ENCODE measurements around the gene LGALSL.

The LGALSL gene

DNA sequence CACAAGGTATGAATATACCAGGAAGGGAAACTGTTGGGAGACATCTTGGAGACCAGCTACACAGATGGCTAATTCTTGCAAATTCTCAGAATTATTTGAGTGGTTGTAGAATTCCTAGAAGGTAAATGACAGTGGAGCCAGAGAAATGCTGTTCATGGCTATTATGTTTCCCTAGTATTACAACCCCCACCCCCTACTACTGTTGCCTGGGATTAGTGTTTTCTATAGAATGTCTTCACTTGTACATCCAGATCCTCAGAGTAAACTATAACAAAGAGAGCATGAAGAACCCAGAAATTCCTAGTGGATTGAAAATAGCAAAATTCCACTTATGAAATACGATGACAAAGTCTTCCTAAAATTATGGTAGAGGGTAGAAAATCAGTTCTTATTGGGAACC lies 15.3 kb downstream of the LGALSL start:
- DNase-seq (ENCODE audit: low read depth) = no peak
- no peak overlapping the region for H3K4me3 ChIP-seq (ENCODE audit: low read depth, low read length)
- TF ChIP-seq, protein P1, sequence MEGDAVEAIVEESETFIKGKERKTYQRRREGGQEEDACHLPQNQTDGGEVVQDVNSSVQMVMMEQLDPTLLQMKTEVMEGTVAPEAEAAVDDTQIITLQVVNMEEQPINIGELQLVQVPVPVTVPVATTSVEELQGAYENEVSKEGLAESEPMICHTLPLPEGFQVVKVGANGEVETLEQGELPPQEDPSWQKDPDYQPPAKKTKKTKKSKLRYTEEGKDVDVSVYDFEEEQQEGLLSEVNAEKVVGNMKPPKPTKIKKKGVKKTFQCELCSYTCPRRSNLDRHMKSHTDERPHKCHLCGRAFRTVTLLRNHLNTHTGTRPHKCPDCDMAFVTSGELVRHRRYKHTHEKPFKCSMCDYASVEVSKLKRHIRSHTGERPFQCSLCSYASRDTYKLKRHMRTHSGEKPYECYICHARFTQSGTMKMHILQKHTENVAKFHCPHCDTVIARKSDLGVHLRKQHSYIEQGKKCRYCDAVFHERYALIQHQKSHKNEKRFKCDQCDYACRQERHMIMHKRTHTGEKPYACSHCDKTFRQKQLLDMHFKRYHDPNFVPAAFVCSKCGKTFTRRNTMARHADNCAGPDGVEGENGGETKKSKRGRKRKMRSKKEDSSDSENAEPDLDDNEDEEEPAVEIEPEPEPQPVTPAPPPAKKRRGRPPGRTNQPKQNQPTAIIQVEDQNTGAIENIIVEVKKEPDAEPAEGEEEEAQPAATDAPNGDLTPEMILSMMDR (conservative IDR thresholded peaks at IDR 0.05; ENCODE audit: low read depth, low read length) = no peak

DNA sequence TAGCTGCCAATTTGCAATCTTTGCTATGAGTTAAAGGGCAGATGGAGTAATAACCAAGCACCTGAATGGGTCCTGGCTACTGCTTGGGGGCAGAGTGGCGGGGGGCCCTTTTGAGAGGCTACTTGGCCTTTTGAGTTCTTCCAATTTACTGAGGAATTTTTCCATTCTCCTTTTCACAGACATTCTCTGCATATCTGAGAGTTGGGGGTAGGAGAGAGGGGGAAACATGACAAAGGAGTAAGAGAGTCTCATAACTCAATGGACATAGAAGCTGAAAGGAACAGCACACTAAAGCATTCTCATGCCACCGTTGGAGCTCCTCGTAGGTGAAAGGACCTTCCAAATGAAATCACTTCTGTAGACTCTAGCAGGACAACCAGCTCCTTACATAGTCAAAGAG lies 16.1 kb downstream of the LGALSL start:
- TF ChIP-seq, protein P1 (conservative IDR thresholded peaks at IDR 0.05; ENCODE audit: low read depth, low read length) = no peak
- no peak for DNase-seq (ENCODE audit: low read depth)
- H3K4me3 ChIP-seq (ENCODE audit: low read depth, low read length) = no peak overlapping the region

DNA sequence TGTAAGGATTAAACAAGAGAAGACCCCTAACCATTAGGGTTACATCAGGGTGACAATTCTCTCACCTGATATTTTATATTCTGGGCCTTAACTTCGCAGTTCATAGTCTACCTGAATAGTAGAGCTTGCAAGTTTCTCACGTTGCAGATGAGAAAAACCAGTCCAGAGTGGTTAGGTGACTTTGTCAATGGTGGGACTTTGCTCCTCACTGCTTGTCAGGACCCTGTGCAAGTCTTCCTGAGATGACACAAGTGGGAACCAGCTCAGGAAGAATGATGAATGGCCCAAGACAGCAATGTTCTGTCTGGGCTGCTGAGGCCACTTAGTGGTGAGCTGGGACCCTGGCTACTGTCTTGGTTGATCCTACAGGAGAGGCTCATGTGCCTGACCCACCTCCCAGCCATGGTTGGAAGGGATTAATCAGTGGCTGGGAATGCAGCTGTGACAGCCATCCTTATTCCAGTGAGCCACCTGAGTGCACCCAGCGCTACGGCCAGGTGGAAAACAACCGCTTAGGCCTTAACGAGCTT lies 16.9 kb downstream of the LGALSL start:
- no peak for DNase-seq (ENCODE audit: low read depth)
- TF ChIP-seq, protein P1 (conservative IDR thresholded peaks at IDR 0.05; ENCODE audit: low read depth, low read length) = no peak
- no peak overlapping the region for H3K4me3 ChIP-seq (ENCODE audit: low read depth, low read length)

DNA sequence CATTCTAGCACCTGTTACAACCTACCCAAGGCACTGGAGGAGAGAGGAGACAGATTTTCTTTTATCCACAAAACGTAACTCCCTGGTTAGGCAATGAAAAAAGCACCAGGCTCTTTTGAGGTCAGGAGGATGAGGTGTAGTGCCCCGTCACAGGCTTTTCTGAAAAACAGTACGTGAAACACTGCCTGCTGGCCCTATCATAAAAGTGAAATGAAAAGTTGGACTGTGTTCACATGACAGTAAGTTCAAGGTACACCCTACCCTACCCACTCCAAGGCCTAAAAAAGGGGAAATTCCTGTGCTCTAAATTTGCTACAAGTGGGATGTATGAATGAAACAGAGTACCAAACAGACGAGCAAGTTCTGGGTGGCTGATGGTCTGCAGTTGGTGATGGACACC lies 17.6 kb downstream of the LGALSL start:
- TF ChIP-seq, protein P1 (conservative IDR thresholded peaks at IDR 0.05; ENCODE audit: low read depth, low read length) = no peak
- no peak for DNase-seq (ENCODE audit: low read depth)
- H3K4me3 ChIP-seq (ENCODE audit: low read depth, low read length) = no peak overlapping the region

- TF ChIP-seq, protein P1 (conservative IDR thresholded peaks at IDR 0.05; ENCODE audit: low read depth, low read length) = no peak
- no peak overlapping the region for H3K4me3 ChIP-seq (ENCODE audit: low read depth, low read length)
- no peak for DNase-seq (ENCODE audit: low read depth)
Observed at GRCh38 chr2:64472881-64473280, 18.9 kb downstream of the LGALSL start.

GRCh38 chr2:64474121-64474571 lies 20.2 kb downstream of the LGALSL start:
- TF ChIP-seq, protein P1 (conservative IDR thresholded peaks at IDR 0.05; ENCODE audit: low read depth, low read length) = no peak
- no peak for DNase-seq (ENCODE audit: low read depth)
- no peak overlapping the region for H3K4me3 ChIP-seq (ENCODE audit: low read depth, low read length)

DNA sequence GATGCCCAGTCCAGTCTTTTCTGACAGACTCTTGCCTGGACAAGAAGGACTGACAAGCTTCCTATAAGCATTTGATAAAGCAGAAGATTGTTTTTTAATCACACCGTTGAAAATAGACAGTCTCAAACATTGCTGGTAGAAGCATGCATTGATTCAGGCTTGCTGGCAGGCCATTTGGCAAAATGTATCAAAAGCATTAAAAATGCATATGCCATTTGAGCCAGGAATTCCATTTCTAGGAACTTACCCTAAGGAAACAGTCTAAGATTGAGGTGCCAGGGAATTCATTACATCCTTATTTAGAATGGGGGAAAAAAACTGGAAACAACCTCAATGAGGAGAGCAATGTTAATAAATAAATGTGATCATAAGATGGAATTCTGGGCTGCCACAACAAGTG lies 20.7 kb downstream of the LGALSL start:
- TF ChIP-seq, protein P1 (conservative IDR thresholded peaks at IDR 0.05; ENCODE audit: low read depth, low read length) = no peak
- no peak overlapping the region for H3K4me3 ChIP-seq (ENCODE audit: low read depth, low read length)
- DNase-seq (ENCODE audit: low read depth) = no peak

Measured in choroid plexus epithelial cell (primary cell).